GM13976 (cell line): ENCODE data around the gene ESR2.

Experiments
- DNase-seq: peaks from one replicate; pipeline ENCODE4 v3.0.0; 2012; ENCODE audit warnings: low spot score
- CTCF ChIP-seq: IDR thresholded peaks from 2 replicates; pipeline ENCODE4 v1.5.1; 2012; ENCODE audit warnings: borderline replicate concordance, mild to moderate bottlenecking; ENCODE audit not compliant: insufficient read depth; ENCODE audit errors: extremely low read depth, missing control alignments, control extremely low read depth
- in situ Hi-C: fragments of 300-500 bp; cut with MboI; formaldehyde crosslinking; loops from one replicate; pipeline ENCODE4 v1.12.0; 2022; ENCODE audit warnings: low sequenced_read_pairs, mixed read lengths, inconsistent platforms; ENCODE audit not compliant: unreplicated experiment

Gene ESR2

DNA sequence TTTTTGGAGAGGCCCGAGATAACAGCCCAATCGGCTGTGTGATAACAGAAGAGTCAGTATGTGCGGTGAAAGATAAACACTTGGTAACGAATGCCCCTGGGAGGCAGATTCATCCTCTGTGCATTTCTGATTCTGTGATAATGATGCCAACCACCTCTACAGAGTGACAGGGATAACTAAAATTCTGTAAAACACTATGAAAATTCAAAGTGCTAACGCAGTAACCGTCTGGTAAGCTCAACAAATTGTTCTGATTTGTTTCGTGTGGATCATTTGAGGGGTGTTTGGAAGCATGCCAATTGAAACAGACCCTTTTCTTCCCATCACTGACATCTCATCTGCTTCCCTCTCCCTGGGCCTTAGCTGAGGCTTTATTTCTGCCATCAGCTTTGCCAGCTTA is 76.3 kb downstream of the ESR2 start:
- no peak for DNase-seq
- in situ Hi-C loops = no loop called here

GRCh38 chr14:64217308-64217707 is 76.9 kb downstream of the ESR2 start:
- no peak for DNase-seq
- TF ChIP-seq CTCF = no peak
- in situ Hi-C loops = no loop called here

More for the DNA sequence above, 76.3 kb downstream of the ESR2 start:
- no peak for TF ChIP-seq CTCF

- in situ Hi-C loops = no loop called here
- no peak for TF ChIP-seq CTCF
Observed at GRCh38 chr14:64215978-64216377, 78.2 kb downstream of the ESR2 start.

DNA sequence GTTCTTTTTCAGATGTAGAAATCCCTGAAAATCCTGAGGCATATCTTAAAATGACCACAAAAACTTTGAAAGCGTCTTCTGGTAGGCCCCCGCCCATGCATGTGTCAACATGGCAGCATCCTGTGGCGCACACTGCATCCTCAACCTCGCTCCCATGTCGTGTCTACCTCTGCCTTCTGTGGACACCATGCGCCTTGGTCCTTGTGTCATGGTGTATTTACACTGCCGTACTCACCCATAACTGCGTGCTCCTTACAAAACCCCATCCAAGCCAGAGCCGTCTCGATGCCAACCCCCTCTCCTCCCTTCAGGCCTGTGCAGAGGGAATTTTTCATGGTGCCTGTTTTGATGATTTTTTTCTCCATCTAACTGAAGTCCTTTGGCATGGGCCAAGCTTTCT is 78.9 kb downstream of the ESR2 start:
- no peak for TF ChIP-seq CTCF
- DNase-seq = no peak
- in situ Hi-C loops = no loop called here

More at GRCh38 chr14:64215978-64216377, 78.2 kb downstream of the ESR2 start:
- DNase-seq = no peak

DNA sequence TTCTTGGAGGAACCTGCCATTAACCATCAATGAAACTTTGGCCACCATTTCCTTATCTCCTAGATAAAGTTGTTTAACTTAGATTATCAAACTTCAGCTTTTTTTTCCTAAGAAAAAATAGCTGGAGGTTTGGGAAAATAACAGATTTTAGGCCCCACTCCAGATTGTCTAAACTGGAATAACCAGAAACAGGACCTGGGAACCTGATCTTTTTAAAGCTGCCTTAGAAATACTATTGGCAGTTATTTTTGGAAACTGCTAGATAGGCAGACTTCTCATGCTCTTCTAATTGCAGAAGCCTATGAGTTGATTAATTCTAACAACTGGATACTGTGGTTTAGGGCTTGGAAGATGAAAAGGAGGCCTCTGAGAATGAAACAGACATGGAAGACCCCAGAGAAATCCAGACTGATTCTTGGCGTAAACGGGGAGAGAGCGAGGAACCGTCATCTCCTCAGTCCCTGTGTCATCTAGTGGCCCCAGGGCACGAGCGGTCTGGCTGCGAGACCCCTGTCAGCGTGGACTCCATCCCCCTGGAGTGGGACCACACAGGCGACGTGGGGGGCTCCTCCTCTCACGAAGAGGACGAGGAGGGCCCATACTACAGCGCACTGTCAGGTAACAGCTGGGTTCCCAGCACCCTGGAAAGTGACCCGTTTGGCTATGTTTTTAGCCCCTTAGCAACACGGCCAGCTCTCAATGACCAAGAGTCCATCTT is 80.2 kb downstream of the ESR2 start:
- in situ Hi-C loops = no loop called here
- no peak for DNase-seq
- no peak for TF ChIP-seq CTCF

GRCh38 chr14:64213086-64213485 is 81.1 kb downstream of the ESR2 start:
- DNase-seq = no peak
- no peak for TF ChIP-seq CTCF
- in situ Hi-C loops = no loop called here
